Measurements from ENCODE around the gene ZACN.

ZACN gene

GRCh38 chr17:76082326-76083251 lies 3.6 kb downstream of the ZACN start:
- no peak for DNase-seq (ENCODE audit: low spot score)

GRCh38 chr17:76083536-76084182 lies 4.7 kb downstream of the ZACN start:
- DNase-seq (ENCODE audit: low spot score) = no peak

- DNase-seq (ENCODE audit: low spot score) = no peak
Measured at GRCh38 chr17:76085066-76085730, 6.2 kb downstream of the ZACN start.

- DNase-seq (ENCODE audit: low spot score) = peak; percentile 3
Measured at GRCh38 chr17:76085731-76086366, 6.9 kb downstream of the ZACN start.

- peak; percentile 3 for DNase-seq (ENCODE audit: low spot score)
Measured at GRCh38 chr17:76086384-76086783, 7.4 kb downstream of the ZACN start.

GRCh38 chr17:76087531-76087930 lies 8.5 kb downstream of the ZACN start:
- DNase-seq (ENCODE audit: low spot score) = no peak

- peak; percentile 10 for DNase-seq (ENCODE audit: low spot score)
Measured at GRCh38 chr17:76088041-76088867, 9.3 kb downstream of the ZACN start.

GRCh38 chr17:76088868-76089576 lies 10.0 kb downstream of the ZACN start:
- DNase-seq (ENCODE audit: low spot score) = peak; percentile 3

GRCh38 chr17:76089680-76090516 lies 10.9 kb downstream of the ZACN start:
- DNase-seq (ENCODE audit: low spot score) = peak; percentile 2

- peak; percentile 5 for DNase-seq (ENCODE audit: low spot score)
Measured at GRCh38 chr17:76090517-76091129, 11.6 kb downstream of the ZACN start.

- DNase-seq (ENCODE audit: low spot score) = peak; percentile 3
Measured at GRCh38 chr17:76091526-76092286, 12.7 kb downstream of the ZACN start.

GRCh38 chr17:76092526-76093413 lies 13.8 kb downstream of the ZACN start:
- peak; percentile 2 for DNase-seq (ENCODE audit: low spot score)

- DNase-seq (ENCODE audit: low spot score) = no peak
Measured at GRCh38 chr17:76094046-76094445, 15.1 kb downstream of the ZACN start.

- DNase-seq (ENCODE audit: low spot score) = no peak
Measured at GRCh38 chr17:76095943-76096342, 17.0 kb downstream of the ZACN start.

GRCh38 chr17:76097716-76098295 lies 18.8 kb downstream of the ZACN start:
- no peak for DNase-seq (ENCODE audit: low spot score)

- DNase-seq (ENCODE audit: low spot score) = no peak
Measured at GRCh38 chr17:76102944-76103273, 23.9 kb downstream of the ZACN start.
